ENCODE data around the gene CSHL1.
"Not testable (repeated sequence)": the region's sequence is repeated elsewhere in the genome, so short reads cannot be mapped to it uniquely, and the experiment has no call there.

Gene CSHL1

GRCh38 chr17:63881935-63882601 lies 29.0 kb downstream of the CSHL1 start, which contains the start of gene GH2:
Gene GH2, minus strand, starts transcription at chr17:63881944. Its CDS starts 143 bp downstream, at chr17:63881801.
- DNase-seq = peak; percentile 39 to 53

GRCh38 chr17:63881337-63881736 lies 29.7 kb downstream of the CSHL1 start:
- DNase-seq = not testable (repeated sequence)

GRCh38 chr17:63880706-63881105 lies 30.4 kb downstream of the CSHL1 start:
- no peak for DNase-seq

- DNase-seq = not testable (repeated sequence)
Observed at GRCh38 chr17:63878413-63878812, 32.6 kb downstream of the CSHL1 start.

- DNase-seq = not testable (repeated sequence)
Observed at GRCh38 chr17:63874693-63875092, 36.4 kb downstream of the CSHL1 start.

- DNase-seq = not testable (repeated sequence)
Observed at GRCh38 chr17:63874061-63874626, 36.9 kb downstream of the CSHL1 start.

GRCh38 chr17:63873577-63873976 lies 37.5 kb downstream of the CSHL1 start, which contains the start of gene CSH2:
Gene CSH2, minus strand, starts transcription at chr17:63873677. Its CDS starts 63 bp downstream, at chr17:63873614.
- not testable (repeated sequence) for DNase-seq

- not testable (repeated sequence) for DNase-seq
Observed at GRCh38 chr17:63871646-63872365, 39.3 kb downstream of the CSHL1 start.

- not testable (repeated sequence) for DNase-seq
Observed at GRCh38 chr17:63870292-63870665, 40.8 kb downstream of the CSHL1 start.

GRCh38 chr17:63869491-63870291 lies 41.4 kb downstream of the CSHL1 start:
- DNase-seq = not testable (repeated sequence)

GRCh38 chr17:63866625-63867024 lies 44.4 kb downstream of the CSHL1 start:
- DNase-seq = not testable (repeated sequence)

Measured in AML-193 (cell line).